ENCODE results near the gene PDE4C.

Gene PDE4C

DNA sequence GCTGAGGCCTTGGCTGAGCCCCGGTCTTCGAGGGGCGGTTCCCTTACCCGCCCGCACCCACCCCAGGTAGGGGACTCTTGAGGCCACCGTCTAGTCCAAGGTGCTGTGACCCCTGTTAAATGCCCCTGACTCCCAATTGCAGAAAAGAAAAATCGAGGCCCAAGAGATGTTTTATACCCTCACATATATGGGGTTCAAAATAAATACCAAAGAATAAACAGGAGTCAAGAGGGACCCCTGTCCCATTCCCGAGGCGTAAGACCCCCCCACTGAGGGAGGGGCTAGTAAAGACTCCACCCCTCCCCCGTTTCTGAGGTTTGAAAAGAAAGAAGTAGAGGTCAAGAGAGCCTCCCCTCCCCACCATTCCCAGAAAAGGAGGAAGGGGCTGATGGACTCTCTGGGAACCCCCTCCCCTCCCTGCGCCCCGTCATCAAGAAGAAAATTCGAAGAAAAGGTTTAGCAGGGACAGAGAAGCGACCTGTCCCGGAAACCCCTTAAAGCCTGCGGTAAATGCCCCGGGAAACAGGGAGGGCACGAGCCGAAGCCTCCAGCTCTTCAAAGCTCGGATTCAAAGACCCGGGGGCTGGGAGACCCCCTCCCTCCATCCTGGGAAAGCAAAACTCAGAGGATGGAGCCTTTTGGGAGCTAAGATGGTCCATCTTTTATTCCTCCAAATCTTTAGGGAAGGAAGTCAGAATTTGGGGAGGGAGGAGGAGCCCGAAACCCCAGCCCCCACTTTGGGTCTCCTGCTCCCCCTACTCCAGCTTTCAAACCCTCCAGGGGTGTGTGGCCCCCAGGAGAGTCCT is 21.6 kb downstream of the PDE4C start:
- DNase-seq (ENCODE audit: low read depth in 2 of 2) = no peak
- TF ChIP-seq, protein P1, sequence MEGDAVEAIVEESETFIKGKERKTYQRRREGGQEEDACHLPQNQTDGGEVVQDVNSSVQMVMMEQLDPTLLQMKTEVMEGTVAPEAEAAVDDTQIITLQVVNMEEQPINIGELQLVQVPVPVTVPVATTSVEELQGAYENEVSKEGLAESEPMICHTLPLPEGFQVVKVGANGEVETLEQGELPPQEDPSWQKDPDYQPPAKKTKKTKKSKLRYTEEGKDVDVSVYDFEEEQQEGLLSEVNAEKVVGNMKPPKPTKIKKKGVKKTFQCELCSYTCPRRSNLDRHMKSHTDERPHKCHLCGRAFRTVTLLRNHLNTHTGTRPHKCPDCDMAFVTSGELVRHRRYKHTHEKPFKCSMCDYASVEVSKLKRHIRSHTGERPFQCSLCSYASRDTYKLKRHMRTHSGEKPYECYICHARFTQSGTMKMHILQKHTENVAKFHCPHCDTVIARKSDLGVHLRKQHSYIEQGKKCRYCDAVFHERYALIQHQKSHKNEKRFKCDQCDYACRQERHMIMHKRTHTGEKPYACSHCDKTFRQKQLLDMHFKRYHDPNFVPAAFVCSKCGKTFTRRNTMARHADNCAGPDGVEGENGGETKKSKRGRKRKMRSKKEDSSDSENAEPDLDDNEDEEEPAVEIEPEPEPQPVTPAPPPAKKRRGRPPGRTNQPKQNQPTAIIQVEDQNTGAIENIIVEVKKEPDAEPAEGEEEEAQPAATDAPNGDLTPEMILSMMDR (IDR thresholded peaks at IDR 0.05; ENCODE audit: low read depth, low read length) = no peak
- H3K4me3 ChIP-seq (replicated peaks in 1 of 2; ENCODE audit: low read depth in 2 of 2, low read length in 2 of 2) = peak overlapping the region; percentile 68 to 73

DNA sequence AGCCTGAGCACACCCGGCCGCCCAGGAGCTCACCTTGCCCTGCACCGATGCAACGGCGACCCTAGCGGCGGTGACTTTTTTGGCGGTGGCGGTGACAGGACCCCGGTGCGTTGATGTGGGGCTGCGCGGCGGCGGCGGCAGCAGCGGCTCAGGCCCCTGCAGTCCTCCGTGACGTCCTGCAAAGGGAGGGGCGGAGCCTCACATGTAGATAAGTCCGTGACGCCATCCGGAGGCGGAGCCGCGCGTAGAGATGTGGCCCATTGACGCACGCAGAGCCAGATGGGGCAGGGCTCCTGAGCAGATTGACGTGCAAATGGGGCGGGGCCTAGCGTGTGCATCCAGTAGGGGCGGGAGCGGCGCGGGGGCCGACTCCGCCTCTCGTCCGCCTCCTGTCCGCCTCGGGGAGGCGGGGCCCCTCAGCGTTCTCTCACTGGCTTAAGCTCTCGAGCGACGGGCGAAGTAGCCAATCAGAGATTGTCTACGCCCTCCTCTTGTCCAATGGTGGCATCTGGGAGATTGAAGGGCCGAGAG is 22.3 kb downstream of the PDE4C start, which contains the start of gene RAB3A:
Gene RAB3A, minus strand, starts transcription at position 180 of the 531 bp plus-strand sequence. CDS start 1,302 bp downstream, outside the sequence.
- peak within 1 kb of the TSS; percentile 85 to 87 for H3K4me3 ChIP-seq (replicated peaks in 1 of 2; ENCODE audit: low read depth in 2 of 2, low read length in 2 of 2)
- TF ChIP-seq, protein P1 (IDR thresholded peaks at IDR 0.05; ENCODE audit: low read depth, low read length) = no peak
- peak; percentile 100 for DNase-seq (ENCODE audit: low read depth in 2 of 2)

DNA sequence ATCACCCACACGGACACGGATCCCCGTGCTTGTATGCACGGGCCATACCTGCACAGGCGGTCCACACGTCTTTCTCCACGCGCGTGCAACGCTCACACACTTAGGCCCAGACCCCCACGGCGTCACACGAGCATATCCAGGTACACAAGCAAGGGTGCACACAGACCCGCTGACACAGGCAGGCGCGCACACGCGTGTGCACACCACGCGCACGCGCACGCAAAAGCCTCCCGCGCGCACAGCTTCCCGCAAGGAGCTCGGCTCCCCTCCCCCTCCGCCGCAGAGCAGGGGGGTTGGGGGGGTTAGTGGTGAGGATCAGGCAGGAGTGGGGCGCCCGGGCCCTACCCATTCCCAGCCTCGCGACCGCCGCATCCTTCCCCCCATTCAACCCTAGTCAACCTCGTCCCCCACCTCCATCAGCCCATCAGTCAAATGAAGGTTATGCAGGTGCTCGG is 22.8 kb downstream of the PDE4C start:
- DNase-seq (ENCODE audit: low read depth in 2 of 2) = peak in 1 of 2 donors; percentile 20
- peak overlapping the region; percentile 85 to 87 for H3K4me3 ChIP-seq (replicated peaks in 1 of 2; ENCODE audit: low read depth in 2 of 2, low read length in 2 of 2)
- TF ChIP-seq, protein P1 (IDR thresholded peaks at IDR 0.05; ENCODE audit: low read depth, low read length) = no peak

DNA sequence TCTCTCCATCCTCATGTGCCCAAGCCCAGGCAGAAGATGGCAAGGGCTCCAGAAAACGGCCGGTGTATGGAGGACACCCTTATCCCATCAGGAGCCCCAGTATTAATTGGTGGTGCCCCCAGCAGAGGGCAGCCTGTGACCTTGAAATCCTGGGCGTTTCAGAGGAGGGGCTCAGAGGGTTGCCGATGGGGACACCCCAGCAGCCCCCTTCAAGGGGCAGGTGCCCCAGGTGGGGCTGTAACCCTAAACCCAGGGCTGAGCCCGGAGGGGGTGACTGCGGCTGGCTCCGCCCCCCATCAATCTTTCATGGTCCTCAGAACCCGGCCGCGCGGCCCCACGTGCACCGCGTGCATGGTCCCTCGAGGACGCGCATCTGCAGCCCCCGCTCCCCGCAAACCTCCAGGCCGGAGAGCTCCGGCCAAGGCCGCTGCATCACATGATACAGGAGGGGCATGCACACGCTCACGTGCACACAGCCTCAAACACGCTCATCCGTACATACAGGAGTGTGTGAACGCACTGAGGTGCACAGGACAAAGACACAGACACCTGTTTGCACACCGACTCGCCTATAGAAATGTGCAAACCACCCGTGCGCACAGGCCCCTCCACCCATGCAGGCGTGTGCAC is 23.3 kb downstream of the PDE4C start:
- peak; percentile 25 to 27 for DNase-seq (ENCODE audit: low read depth in 2 of 2)
- TF ChIP-seq, protein P1 (IDR thresholded peaks at IDR 0.05; ENCODE audit: low read depth, low read length) = no peak
- H3K4me3 ChIP-seq (replicated peaks in 1 of 2; ENCODE audit: low read depth in 2 of 2, low read length in 2 of 2) = peak overlapping the region; percentile 85 to 87

DNA sequence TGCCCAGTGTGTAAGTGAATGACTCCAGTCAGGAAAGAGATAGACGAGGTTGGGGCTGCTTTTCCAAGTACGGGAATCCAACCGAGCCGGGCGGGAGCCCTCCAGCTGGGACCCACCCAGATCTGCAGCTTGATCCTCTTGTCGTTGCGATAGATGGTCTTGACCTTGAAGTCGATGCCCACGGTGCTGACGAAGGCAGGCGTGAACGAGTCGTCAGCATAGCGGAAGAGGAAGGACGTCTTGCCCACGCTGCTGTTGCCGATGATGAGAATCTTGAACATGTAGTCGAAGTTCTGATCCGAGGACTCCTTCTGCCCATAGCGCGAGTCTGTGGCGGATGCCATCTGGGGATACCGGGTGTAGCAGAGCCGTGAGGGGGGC is 23.9 kb downstream of the PDE4C start:
- no peak overlapping the region for H3K4me3 ChIP-seq (replicated peaks in 1 of 2; ENCODE audit: low read depth in 2 of 2, low read length in 2 of 2)
- TF ChIP-seq, protein P1 (IDR thresholded peaks at IDR 0.05; ENCODE audit: low read depth, low read length) = no peak
- no peak for DNase-seq (ENCODE audit: low read depth in 2 of 2)

DNA sequence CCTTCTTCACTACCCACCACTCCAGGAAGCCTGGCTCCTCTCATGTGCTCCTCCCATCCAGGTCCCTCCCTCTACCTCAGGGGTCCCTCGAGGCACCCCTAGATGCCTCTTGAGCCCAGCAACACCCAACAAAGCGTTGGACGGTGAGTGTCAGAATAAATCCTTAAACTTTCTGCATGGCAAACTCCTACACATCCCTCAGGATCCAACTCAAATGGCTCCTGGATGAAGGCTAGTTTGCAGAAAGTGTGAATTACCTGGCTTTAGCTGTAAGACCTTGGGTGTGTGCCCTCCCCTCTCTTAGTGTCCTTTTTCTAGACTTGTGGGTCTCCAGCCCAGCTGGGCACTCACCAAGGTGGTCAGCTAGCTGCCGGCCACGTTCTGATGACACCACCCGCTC is 27.9 kb downstream of the PDE4C start:
- no peak for DNase-seq (ENCODE audit: low read depth in 2 of 2)
- TF ChIP-seq, protein P1 (IDR thresholded peaks at IDR 0.05; ENCODE audit: low read depth, low read length) = no peak
- H3K4me3 ChIP-seq (replicated peaks in 1 of 2; ENCODE audit: low read depth in 2 of 2, low read length in 2 of 2) = no peak overlapping the region
